Measurements from ENCODE around the gene PRRC2B.

The PRRC2B gene

GRCh38 chr9:131418143-131419025, 24.5 kb downstream of the PRRC2B start:
- DNase-seq (ENCODE audit: low read depth) = no peak
- TF ChIP-seq CTCF (IDR thresholded peaks at IDR 0.05; ENCODE audit: low read depth, low read length, missing control alignments) = no peak
- in situ Hi-C loops (cut with HindIII; ENCODE audit: low sequenced_read_pairs) = no loop called here
- no peak overlapping the region for H3K4me3 ChIP-seq (ENCODE audit: low read depth, low read length)

GRCh38 chr9:131419026-131419614, 25.2 kb downstream of the PRRC2B start:
- no peak overlapping the region for H3K4me3 ChIP-seq (ENCODE audit: low read depth, low read length)
- no peak for TF ChIP-seq CTCF (IDR thresholded peaks at IDR 0.05; ENCODE audit: low read depth, low read length, missing control alignments)
- DNase-seq (ENCODE audit: low read depth) = no peak
- in situ Hi-C loops (cut with HindIII; ENCODE audit: low sequenced_read_pairs) = no loop called here

- in situ Hi-C loops (cut with HindIII; ENCODE audit: low sequenced_read_pairs) = no loop called here
- TF ChIP-seq CTCF (IDR thresholded peaks at IDR 0.05; ENCODE audit: low read depth, low read length, missing control alignments) = no peak
- H3K4me3 ChIP-seq (ENCODE audit: low read depth, low read length) = no peak overlapping the region
- no peak for DNase-seq (ENCODE audit: low read depth)
Measured at GRCh38 chr9:131419716-131420115, 25.8 kb downstream of the PRRC2B start.

- in situ Hi-C loops (cut with HindIII; ENCODE audit: low sequenced_read_pairs) = no loop called here
- DNase-seq (ENCODE audit: low read depth) = no peak
- no peak overlapping the region for H3K4me3 ChIP-seq (ENCODE audit: low read depth, low read length)
- TF ChIP-seq CTCF (IDR thresholded peaks at IDR 0.05; ENCODE audit: low read depth, low read length, missing control alignments) = peak; percentile 49
Measured at GRCh38 chr9:131420980-131421624, 27.2 kb downstream of the PRRC2B start.

- DNase-seq (ENCODE audit: low read depth) = no peak
- H3K4me3 ChIP-seq (ENCODE audit: low read depth, low read length) = no peak overlapping the region
- in situ Hi-C loops (cut with HindIII; ENCODE audit: low sequenced_read_pairs) = no loop called here
- no peak for TF ChIP-seq CTCF (IDR thresholded peaks at IDR 0.05; ENCODE audit: low read depth, low read length, missing control alignments)
Measured at GRCh38 chr9:131421691-131422090, 27.8 kb downstream of the PRRC2B start.

GRCh38 chr9:131422241-131422792, 28.4 kb downstream of the PRRC2B start:
- TF ChIP-seq CTCF (IDR thresholded peaks at IDR 0.05; ENCODE audit: low read depth, low read length, missing control alignments) = no peak
- H3K4me3 ChIP-seq (ENCODE audit: low read depth, low read length) = no peak overlapping the region
- no peak for DNase-seq (ENCODE audit: low read depth)
- in situ Hi-C loops (cut with HindIII; ENCODE audit: low sequenced_read_pairs) = no loop called here

Measured in astrocyte of the cerebellum (primary cell).